Caki2 (cell line): ENCODE results near the gene IL1RN. TPM values are rescaled to one million over a fixed set of nuclear protein-coding genes. Genes with fewer than 3 reads are reported as not detected.

Experiments used
- DNase-seq: peaks from one replicate; pipeline ENCODE4 v3.0.0-alpha.2; 2015; ENCODE audit warnings: low read depth
- in situ Hi-C: cut with HindIII; loops from 2 replicates; pipeline ENCODE4 v1.10.0; 2016; ENCODE audit warnings: low sequenced_read_pairs, low pct_unique_long_range_greater_than_20kb, mixed read lengths
- total RNA-seq: library from RNA; depleted of rRNA; stranded (reverse); fragments of >200 nt; shearing (Covaris generic); gene quantifications from 2 replicates; pipeline ENCODE4 v1.2.3, GENCODE V29; 2014; ENCODE audit warnings: low replicate concordance

The IL1RN gene
- total RNA-seq, 1 experiment from 2014 or later, result 2.6 TPM

DNA sequence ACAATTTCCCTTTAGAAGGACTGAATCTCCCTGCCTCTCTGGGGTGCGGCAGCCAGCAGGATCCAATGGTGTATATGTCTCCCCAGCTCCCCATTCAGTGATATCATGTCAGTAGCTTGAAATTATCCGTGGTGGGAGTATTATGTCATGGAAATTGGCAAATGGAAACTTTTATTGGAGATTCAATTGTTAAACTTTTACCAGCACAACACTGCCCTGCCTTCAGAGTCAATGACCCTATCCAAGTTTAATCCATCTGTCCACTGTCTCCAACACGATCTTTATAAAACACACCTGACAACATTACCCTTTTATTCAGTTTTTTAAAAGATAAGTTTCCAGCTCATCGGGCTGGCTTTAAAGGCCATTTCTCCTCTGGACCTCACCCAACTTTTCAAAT lies 5.0 kb upstream of the IL1RN start:
- no peak for DNase-seq
- in situ Hi-C loops, result no loop called here

DNA sequence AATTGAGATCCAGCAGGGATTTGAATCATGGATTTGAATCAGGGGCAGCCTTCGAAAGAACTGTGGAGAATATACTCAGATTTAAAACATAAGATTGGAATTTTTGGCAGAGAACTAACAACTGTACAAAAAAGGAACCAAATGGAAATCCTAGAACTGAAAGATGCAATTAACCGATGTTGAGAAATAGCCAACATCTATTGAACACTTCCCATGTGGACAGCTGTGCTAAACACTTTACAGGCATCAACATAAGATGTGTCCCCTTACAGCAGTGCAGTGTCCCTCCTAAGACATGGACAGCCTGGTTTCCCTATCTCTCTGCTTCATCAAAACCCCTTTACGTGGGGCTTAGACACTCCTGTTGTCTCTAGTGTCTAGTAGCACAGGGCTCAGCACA lies 3.7 kb upstream of the IL1RN start:
- DNase-seq, result no peak

DNA sequence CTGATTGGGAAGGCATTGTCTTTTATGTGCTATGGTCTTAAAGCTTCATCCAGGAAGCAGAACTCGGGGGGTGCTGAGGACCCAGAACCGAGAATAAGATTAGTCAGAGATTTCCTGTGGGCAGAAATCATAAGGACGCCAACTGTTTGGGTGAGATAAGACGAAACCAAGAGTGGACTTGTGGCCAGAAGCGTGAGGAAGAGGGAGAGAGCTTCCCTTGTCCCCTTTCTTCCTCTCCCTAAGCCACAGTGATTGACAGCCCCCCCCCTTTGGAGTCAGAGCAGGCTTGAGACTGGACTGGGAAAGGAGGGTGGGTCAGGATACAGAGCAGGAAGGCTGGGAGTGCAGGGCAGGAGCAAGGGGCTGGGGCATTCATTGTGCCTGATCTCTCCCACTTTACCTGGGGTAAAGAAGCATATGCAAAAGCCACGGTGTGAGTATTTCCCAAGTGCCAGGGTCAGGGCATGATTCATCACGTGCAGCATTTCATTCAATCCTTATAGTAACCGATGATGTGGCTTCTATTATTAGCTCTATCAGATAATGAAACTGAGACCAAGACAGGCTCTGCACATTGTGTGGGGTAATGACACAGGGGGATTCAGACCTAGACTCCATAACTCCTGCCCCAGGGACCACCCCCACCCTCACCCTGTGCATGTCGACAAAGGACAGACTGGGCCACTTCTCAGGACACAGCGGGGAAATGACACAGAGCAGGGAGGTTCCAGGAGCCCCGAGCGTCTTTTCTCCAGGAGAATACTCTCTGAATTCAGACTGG lies 3.0 kb upstream of the IL1RN start:
- in situ Hi-C loops, result no loop called here
- DNase-seq, result no peak

More for the DNA sequence above, 3.7 kb upstream of the IL1RN start:
- in situ Hi-C loops, result no loop called here

DNA sequence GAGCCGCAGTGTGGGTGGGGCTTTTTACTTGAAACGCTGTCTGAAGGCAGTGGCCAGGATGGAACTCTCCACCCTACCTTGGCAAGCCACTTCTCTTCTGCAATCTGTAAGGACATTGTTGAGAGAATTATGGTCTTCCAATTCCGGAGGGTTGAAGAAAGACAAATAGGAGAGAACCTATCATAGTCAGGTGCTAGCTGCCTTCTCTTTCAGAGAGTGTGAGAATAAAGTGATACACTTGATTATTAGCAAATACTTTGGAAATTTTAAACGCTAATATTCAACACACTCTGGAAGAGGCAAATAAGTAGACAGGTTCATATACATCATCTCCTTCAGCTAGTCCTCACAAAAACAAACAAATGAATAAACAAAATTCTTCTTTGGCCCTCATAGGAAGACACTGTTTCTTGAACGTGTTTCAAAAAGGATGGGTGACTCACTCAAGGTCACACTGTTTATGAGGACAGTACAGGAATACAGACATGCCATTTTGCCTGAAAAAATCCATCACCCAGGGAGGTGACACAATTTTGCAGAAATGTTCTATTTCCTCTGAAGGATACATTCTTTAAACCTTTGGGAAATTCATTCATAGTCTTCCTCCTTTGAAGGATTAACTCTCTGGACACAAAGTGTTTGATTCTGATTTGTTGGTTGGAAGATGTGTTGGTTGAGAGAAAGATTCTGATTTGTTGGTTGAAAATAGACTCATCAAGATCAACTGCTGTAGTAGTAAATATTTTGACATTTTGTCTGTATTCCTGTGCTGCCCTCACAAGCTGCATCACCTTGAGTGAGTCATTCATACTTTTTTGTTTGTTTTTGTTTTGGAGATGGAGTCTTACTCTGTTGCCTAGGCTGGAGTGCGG lies 2.2 kb upstream of the IL1RN start:
- no peak for DNase-seq
- in situ Hi-C loops, result loop anchor here (25.0 kb wide), 1 partner anchor 262 kb away; no protein-coding TSS in a partner anchor

DNA sequence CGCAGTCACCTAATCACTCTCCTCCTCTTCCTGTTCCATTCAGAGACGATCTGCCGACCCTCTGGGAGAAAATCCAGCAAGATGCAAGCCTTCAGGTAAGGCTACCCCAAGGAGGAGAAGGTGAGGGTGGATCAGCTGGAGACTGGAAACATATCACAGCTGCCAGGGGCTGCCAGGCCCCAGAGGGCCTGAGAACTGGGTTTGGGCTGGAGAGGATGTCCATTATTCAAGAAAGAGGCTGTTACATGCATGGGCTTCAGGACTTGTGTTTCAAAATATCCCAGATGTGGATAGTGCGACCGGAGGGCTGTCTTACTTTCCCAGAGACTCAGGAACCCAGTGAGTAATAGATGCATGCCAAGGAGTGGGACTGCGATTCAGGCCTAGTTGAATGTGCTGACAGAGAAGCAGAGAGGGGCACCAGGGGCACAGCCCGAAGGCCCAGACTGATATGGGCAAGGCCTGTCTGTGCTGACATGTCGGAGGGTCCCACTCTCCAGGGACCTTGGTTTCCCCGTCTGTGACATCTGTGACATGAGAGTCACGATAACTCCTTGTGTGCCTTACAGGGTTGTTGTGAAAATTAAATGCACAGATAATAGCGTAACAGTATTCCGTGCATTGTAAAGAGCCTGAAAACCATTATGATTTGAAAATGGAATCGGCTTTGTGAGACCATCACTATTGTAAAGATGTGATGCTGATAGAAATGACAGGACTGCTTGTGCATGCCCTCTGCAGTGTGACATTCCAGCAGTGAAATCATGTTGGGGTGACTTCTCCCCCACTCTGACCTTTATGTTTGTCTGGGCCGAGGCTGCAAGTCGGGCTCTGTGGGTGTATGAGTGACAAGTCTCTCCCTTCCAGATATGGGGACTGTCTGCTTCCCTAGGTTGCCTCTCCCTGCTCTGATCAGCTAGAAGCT lies 510 bp downstream of the IL1RN start:
- DNase-seq, result no peak
- in situ Hi-C loops, result loop anchor here (25.0 kb wide), 1 partner anchor 259 kb away; no protein-coding TSS in a partner anchor

DNA sequence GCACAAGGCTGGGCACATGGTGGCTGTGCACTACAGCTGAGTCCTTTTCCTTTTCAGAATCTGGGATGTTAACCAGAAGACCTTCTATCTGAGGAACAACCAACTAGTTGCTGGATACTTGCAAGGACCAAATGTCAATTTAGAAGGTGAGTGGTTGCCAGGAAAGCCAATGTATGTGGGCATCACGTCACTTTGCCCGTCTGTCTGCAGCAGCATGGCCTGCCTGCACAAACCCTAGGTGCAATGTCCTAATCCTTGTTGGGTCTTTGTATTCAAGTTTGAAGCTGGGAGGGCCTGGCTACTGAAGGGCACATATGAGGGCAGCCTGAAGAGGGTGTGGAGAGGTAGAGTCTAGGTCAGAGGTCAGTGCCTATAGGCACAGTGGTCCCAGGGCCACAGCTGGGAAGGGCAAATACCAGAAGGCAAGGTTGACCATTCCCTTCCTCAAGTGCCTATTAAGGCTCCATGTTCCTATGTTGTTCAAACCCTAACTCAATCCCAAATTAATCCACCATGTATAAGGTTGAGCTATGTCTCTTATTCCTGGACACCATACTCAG lies 2.2 kb downstream of the IL1RN start:
- no peak for DNase-seq
- in situ Hi-C loops, result loop anchor here (25.0 kb wide), 1 partner anchor 258 kb away; no protein-coding TSS in a partner anchor

DNA sequence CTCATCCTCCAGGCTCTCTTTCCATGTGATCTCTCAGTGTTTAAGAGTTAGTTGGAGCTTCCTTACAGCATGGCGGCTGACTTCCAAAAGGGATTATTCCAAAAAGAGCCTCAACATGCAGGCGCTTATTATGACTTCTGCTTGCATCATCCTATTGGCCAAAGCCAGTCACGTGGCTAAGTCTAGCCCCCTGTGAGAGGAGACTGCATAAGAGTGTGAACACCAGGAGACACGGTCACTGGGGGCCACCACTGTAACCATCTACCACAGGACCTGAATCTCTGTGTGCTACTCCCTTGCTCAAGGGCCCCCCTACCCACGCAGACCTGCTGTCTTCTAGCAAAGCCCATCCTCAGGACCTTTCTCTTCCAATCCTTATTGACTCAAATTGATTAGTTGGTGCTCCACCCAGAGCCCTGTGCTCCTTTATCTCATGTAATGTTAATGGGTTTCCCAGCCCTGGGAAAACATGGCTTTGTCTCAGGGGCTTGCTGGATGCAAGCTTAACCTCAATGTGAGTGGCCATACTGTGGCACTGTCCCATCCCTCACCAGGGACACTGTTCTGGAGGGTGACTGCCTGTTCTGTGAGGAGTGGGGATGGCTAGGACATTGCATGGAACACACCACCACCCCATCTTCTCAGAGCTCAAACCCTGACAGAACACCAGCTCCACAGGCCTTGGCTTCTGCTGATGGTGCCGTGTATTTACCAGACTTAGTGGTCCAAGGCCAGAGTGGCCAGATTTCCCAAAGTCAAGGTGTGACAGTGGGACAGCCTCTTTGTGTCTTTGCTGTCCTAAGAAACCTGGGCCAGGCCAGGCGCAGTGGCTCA lies 4.2 kb downstream of the IL1RN start:
- in situ Hi-C loops, result loop anchor here (25.0 kb wide), 1 partner anchor 256 kb away; no protein-coding TSS in a partner anchor
- no peak for DNase-seq

DNA sequence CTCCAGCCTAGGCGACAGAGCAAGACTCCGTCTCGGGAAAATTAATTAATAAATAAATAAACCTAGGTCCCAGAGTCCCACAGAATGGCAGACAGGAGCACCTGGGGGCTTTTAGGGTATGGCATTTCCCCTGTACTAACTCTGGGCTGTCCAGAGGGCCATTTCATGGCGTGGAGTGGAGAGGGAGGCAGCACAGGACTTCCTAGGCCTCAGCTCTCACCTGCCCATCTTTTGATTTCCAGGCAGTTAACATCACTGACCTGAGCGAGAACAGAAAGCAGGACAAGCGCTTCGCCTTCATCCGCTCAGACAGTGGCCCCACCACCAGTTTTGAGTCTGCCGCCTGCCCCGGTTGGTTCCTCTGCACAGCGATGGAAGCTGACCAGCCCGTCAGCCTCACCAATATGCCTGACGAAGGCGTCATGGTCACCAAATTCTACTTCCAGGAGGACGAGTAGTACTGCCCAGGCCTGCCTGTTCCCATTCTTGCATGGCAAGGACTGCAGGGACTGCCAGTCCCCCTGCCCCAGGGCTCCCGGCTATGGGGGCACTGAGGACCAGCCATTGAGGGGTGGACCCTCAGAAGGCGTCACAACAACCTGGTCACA lies 5.1 kb downstream of the IL1RN start:
- DNase-seq, result no peak
- in situ Hi-C loops, result loop anchor here (25.0 kb wide), 1 partner anchor 255 kb away; no protein-coding TSS in a partner anchor

DNA sequence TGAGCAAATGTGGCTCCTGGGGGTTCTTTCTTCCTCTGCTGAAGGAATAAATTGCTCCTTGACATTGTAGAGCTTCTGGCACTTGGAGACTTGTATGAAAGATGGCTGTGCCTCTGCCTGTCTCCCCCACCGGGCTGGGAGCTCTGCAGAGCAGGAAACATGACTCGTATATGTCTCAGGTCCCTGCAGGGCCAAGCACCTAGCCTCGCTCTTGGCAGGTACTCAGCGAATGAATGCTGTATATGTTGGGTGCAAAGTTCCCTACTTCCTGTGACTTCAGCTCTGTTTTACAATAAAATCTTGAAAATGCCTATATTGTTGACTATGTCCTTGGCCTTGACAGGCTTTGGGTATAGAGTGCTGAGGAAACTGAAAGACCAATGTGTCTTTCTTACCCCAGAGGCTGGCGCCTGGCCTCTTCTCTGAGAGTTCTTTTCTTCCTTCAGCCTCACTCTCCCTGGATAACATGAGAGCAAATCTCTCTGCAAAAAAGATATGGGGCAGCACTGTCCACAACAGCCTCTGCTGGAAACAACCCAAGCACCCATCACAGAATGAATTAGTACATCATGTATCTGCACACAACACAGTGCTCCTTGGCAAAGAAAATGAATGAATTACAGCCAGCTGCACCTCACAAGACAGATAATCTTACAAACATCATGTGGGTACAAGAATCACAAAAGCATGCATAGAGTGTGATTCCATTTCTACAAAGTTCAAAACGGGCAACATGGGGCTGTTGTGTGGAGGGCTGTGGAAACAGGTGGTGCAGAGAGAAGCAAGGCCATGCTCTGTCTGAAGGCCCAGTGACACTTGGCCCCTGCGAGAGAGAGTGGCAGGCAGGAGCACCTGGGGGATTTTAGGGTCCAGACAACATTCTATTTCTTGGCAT lies 6.6 kb downstream of the IL1RN start:
- DNase-seq, result no peak

DNA sequence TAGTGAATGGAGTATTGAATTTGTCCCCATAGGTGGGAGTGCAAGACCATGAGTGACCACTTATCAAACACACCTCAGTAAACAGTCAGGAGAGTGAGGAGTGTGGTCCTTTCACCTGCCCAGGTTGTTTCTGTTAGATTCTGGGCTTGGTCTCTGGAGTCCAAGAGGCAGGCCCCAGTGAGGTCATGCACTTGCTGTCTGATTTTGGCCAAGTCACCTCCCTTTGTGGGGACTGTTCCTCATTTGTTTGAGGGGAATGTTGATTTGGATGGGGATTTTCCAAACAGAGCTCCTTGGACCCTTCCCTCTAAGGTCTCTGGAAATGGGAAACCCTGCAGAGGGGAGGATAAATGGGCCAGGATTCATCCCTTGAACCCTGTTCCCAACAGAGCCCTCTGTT lies 7.3 kb downstream of the IL1RN start:
- in situ Hi-C loops, result loop anchor here (25.0 kb wide), 1 partner anchor 253 kb away; no protein-coding TSS in a partner anchor
- DNase-seq, result no peak

More for the DNA sequence above, 6.6 kb downstream of the IL1RN start:
- in situ Hi-C loops, result loop anchor here (25.0 kb wide), 1 partner anchor 253 kb away; no protein-coding TSS in a partner anchor

DNA sequence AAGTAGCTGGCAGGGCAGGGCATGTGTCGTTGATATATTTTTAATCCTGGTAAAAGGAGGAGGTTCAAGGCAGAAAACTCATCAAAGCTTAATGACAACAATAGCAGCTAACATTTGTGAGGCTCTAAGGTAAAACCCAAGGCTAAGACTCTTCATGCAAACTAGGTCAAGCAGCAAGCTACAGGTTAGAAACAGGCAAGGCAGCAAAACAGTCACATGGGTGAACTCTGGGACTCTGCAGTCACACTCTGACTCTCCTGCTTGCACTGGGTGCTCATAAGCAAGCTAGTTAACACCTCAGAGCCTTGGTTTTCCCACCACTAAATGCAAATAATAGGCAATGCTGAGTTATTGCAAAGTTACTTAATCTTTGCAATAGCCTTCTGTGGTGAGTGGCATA lies 7.9 kb downstream of the IL1RN start:
- in situ Hi-C loops, result loop anchor here (25.0 kb wide), 1 partner anchor 252 kb away; no protein-coding TSS in a partner anchor
- no peak for DNase-seq

DNA sequence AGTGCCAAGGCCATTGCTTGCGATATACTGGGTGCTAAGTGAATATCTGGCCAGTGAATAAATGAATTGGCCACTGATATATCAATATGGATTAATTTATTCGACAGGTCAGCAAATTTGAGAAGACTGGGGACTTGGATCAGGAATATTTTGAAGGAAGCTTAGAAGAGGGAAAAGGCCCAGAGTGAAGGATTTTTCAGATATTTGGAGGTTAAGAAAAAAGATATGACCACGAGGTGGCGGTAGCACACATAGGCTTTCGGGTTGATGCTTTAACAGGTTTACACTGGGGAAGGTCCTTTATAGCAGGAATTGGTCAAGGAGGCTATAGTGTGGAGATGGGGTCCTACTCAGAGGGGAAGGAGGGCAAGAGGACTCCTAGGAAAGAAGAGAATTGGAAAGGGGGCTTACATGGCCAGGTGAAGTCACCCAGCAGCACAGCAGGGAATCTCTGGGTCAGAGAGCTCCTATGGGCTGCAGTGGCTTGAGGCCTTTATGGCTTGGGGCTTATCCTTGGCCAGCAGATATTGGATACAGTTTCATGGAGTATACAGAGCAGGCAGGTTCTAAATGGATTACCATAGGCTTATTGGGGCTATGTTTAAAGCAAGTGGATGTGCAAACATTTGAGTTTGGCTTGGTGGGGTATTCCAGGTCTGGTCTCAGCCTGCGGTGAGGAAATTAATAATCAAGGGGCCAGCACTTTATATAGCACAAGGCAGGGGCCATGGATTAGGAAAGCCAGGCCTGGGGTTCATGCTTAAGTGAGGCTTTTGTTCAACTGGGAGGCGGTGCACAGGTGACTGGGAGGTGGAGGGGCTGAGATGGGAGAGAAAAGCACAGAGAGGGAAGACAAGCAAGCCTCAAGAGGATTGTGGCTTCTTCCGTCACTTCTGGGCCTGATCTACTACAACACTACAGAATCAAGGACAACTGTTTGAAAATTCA lies 9.7 kb downstream of the IL1RN start:
- in situ Hi-C loops, result loop anchor here (25.0 kb wide), 1 partner anchor 250 kb away; no protein-coding TSS in a partner anchor
- peak; percentile 60 for DNase-seq

DNA sequence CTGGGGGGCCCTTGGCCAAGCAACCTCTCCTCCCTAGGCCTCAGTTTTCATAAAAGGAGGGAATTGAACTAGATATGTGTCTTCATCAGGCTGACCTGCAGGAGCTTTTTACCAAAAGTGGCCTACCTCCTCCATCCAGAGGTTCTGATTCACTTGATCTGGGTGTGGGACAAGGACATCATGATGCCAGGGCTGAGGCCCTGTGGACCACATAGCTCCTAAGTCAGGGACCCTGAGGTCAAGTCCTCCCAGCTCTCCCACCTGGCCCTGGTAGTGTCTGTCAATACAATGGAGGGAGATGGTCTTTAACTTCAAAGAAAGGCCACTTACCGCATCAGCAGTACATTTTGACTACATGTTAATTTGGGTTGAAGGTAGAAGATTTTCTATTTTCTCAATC lies 10.4 kb downstream of the IL1RN start:
- in situ Hi-C loops, result loop anchor here (25.0 kb wide), 1 partner anchor 249 kb away; no protein-coding TSS in a partner anchor
- DNase-seq, result no peak
